Measurements from ENCODE around the gene C1orf21.

The C1orf21 gene

GRCh38 chr1:184669391-184669790 is 282.6 kb downstream of the C1orf21 start:
- DNase-seq = no peak

GRCh38 chr1:184672013-184672726 is 285.3 kb downstream of the C1orf21 start:
- no peak for DNase-seq

GRCh38 chr1:184673305-184673704 is 286.5 kb downstream of the C1orf21 start:
- DNase-seq = no peak

GRCh38 chr1:184677344-184677743 is 290.5 kb downstream of the C1orf21 start:
- DNase-seq = no peak

Measured in NCI-H2029 (cell line).